Activated naive CD8-positive, alpha-beta T cell treated with anti-CD3 and anti-CD28 coated beads, Interleukin-2, amount 50 U/mL, for 24 hours (primary cell): Measurements from ENCODE around the gene CDC42EP1.

Source experiments
- ATAC-seq: fragments of 150-1000 bp; cut with Tn5 transposase; one replicate; pipeline ENCODE4 v1.10.0; 2021
- DNase-seq: peaks from one replicate; pipeline ENCODE4 v3.0.0; 2021
- H3K27ac Mint-ChIP-seq: one replicate; pipeline ENCODE4 v1.8.0; 2021; ENCODE audit warnings: mild to moderate bottlenecking, mixed read lengths
- H3K27me3 Mint-ChIP-seq: one replicate; pipeline ENCODE4 v1.8.0; 2021; ENCODE audit warnings: mixed read lengths
- H3K36me3 Mint-ChIP-seq: one replicate; pipeline ENCODE4 v1.8.0; 2021; ENCODE audit warnings: low read depth, mixed read lengths
- H3K4me1 Mint-ChIP-seq: one replicate; pipeline ENCODE4 v1.8.0; 2021; ENCODE audit warnings: mixed read lengths
- H3K4me3 Mint-ChIP-seq: one replicate; pipeline ENCODE4 v1.8.0; 2021; ENCODE audit warnings: mild to moderate bottlenecking, moderate library complexity, mixed read lengths
- H3K9me3 Mint-ChIP-seq: one replicate; pipeline ENCODE4 v1.8.0; 2021; ENCODE audit warnings: mixed read lengths

The CDC42EP1 gene, protein sequence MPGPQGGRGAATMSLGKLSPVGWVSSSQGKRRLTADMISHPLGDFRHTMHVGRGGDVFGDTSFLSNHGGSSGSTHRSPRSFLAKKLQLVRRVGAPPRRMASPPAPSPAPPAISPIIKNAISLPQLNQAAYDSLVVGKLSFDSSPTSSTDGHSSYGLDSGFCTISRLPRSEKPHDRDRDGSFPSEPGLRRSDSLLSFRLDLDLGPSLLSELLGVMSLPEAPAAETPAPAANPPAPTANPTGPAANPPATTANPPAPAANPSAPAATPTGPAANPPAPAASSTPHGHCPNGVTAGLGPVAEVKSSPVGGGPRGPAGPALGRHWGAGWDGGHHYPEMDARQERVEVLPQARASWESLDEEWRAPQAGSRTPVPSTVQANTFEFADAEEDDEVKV

DNA sequence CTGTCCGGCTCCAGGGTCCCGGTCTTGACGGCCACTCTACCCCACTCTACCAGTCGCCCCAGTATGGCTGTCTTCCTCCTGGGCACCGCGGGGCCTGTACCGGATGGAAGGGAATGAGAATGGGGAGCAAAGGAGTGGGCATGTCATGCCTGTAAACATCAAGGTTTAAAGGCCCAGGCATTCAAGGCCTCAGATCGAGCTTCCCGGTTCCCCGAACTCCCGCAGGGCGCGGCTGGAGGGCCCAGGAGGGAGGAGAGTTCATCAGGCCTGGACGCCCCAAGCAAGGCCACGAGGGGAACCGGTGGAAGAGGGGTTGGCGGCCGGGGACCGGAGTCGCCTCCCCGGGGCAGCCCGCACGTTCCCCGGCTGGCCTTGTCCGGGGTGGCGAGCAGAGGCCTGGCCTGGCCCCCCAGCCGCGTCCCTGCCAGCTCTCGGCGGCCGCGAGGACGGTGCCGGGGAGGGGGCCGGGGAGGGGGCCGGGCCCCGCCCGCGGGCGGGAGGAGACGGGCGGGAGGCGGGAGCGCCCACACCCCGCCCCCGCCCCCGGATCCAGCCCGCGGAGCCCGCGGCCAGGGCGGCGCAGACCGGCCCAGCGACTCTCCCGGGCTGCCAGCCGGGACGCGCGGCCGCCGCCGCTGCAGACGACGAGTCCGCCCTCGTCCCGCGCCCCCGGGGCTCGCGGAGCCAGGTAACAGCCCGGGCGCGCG, at the start of gene CDC42EP1:
Gene CDC42EP1 (plus strand): TSS at position 580 of the 707 bp plus-strand sequence. CDS start 5,870 bp downstream, outside the sequence.
- Mint-ChIP-seq H3K27me3 (peaks cover 66% of the 10 kb centered on the region), H3K4me1 (peaks cover 19% of the 10 kb centered on the region), H3K27ac (no peak within 1 kb of the TSS), H3K9me3 (no peaks in the 10 kb centered on the region), H3K4me3 (no peak within 1 kb of the TSS), H3K36me3 (no peaks in the 10 kb centered on the region)
- DNase-seq (no peak), ATAC-seq (no peak)

DNA sequence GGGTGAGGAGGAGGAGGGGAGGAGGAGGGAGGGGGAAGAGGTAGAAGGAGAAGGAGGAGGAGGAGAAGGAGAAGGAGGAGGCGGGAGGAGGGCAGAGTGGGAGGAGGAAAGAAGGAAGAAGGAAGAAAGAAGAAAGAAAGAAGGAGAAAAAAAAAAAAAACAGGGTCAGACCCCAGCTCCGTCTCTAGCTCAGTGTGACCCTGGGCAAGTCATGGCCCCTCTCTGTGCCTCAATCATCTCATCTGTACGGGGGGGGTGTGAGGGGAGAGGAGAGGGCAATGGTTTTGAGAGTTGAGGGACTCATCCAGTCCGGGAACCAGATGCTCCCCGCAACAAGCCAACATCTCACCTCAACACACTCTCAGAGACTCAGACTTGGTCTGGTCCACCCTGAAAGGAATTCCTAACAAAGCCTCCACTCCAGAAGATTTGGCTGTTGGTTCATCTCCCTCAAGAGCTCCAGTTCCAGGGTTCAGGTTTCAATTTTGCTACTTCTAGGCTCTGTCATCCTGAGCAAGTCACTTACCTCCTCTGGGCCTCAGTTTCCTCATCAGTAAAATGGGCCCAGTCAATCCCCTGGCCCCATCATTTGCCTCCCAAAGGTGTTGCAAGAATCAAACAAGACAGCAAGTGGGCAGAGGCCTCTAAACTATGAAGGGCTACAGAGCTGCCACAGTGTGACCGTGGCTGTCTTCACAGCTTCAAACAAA, 48.7 kb upstream of the CDC42EP1 start:
- no peaks in the 10 kb centered on the region for H3K4me1 Mint-ChIP-seq
- H3K27me3 Mint-ChIP-seq, result peaks cover 1% of the 10 kb centered on the region
- no peak overlapping the region for H3K27ac Mint-ChIP-seq
- ATAC-seq, result no peak
- no peaks in the 10 kb centered on the region for H3K36me3 Mint-ChIP-seq
- no peaks in the 10 kb centered on the region for H3K9me3 Mint-ChIP-seq
- no peak overlapping the region for H3K4me3 Mint-ChIP-seq
- no peak for DNase-seq

DNA sequence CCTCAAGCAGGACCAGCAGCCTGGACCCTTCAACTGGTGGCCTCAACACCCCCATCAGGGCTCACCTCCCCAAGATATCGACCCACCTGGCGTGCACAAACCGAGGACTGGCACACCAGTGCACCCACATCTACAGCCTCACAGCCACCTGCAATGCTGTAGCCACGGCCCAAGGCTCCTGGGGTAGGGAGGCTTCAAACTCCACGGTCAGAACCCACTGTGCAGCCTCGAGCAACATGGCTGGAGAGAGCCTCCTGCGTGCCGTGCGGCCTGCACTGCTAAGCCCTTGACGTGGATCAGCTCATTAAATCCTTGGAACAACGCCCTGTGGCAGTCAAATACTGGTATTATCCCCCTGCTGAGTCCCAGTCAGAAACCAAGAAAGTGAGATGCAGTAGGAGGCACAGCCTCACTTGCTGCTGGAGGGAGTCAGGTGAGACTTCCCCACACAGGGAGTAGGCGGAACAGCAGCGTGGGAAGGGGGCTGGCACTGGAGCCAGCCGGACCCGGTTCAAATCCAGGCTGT, 45.7 kb upstream of the CDC42EP1 start:
- no peak overlapping the region for H3K4me3 Mint-ChIP-seq
- H3K9me3 Mint-ChIP-seq, result no peaks in the 10 kb centered on the region
- H3K27ac Mint-ChIP-seq, result no peak overlapping the region
- DNase-seq, result no peak
- H3K36me3 Mint-ChIP-seq, result no peaks in the 10 kb centered on the region
- no peak for ATAC-seq
- H3K4me1 Mint-ChIP-seq, result peaks cover 3% of the 10 kb centered on the region
- peaks cover 8% of the 10 kb centered on the region for H3K27me3 Mint-ChIP-seq

DNA sequence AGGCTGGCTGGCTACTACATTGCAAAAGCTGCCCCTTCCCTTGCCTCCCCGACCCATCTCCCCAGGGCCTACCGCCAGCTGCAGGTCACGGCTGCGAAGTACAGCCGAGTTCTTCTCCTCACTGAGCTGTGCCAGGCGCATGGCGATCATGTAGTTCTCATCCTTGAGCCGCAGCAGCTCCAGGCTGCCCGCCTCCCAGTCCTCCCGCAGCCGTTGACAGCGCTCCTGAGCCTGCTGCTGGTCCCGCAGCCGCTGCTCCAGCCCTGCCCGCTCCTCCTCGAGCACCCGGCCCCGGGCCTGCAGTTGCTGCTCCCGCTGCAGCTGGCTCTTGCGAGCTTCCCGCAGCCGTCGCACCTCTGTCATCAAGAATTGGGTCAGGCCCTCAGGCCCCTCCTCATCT, 44.4 kb upstream of the CDC42EP1 start:
- Mint-ChIP-seq H3K36me3 (no peaks in the 10 kb centered on the region), H3K27me3 (peaks cover 18% of the 10 kb centered on the region), H3K9me3 (no peaks in the 10 kb centered on the region), H3K27ac (no peak overlapping the region), H3K4me1 (peaks cover 3% of the 10 kb centered on the region), H3K4me3 (no peak overlapping the region)
- ATAC-seq, result no peak
- DNase-seq, result no peak

DNA sequence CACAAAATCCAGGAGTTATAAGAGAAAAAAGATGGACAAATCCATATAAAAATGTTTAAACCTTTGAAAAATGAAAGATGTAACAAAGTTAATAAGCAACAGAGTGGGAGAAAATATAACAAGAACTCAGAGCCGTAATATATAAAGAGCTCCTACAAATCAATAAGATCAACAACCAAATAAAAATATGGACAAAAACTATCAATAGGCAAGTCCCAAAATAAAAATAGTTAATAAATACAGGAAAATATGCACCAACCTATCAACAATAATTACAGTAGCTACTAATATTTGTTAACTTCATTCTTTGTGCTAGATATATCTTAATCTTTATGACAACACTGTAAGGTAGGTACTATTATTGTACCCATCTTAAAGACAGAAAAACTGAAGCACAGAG, 43.8 kb upstream of the CDC42EP1 start:
- peaks cover 22% of the 10 kb centered on the region for H3K27me3 Mint-ChIP-seq
- H3K9me3 Mint-ChIP-seq, result no peaks in the 10 kb centered on the region
- no peak overlapping the region for H3K27ac Mint-ChIP-seq

DNA sequence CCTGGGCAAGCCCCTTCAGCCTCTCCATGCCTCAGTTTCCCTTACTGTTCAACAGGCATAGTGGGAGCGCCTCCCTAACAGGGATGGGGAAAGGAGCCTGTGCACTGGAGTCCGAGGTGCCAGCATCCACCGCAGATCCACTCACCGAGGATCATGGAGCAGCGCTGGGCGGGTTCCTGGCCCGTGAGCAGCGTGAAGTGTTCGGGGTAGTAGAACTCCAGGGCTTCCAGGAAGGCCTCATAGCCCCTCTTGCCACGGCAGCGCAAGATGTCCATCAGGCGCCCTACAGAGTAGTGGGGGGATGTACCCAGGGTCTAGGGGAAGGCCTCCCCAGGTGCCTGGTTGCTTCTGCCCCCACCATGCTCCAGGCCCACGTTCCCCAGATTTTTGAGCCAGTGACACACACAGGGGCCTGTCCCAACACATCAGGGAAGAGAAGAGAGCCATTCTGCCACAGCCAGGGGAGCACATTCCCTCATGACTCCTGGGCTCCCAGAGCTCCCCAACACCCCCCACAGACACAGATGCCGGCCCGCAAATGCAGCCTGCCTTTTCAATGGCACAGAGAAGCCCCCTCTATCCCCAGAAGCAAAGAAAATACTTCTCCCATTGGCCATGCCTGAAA, 42.3 kb upstream of the CDC42EP1 start:
- ATAC-seq (no peak), DNase-seq (no peak)
- Mint-ChIP-seq H3K4me1 (peaks cover 3% of the 10 kb centered on the region), H3K36me3 (no peaks in the 10 kb centered on the region), H3K9me3 (no peaks in the 10 kb centered on the region), H3K4me3 (peak overlapping the region; percentile 48), H3K27me3 (peaks cover 29% of the 10 kb centered on the region), H3K27ac (no peak overlapping the region)

More for the DNA sequence above, 43.8 kb upstream of the CDC42EP1 start:
- no peak for ATAC-seq
- no peaks in the 10 kb centered on the region for H3K36me3 Mint-ChIP-seq
- DNase-seq, result no peak
- peaks cover 3% of the 10 kb centered on the region for H3K4me1 Mint-ChIP-seq
- no peak overlapping the region for H3K4me3 Mint-ChIP-seq

DNA sequence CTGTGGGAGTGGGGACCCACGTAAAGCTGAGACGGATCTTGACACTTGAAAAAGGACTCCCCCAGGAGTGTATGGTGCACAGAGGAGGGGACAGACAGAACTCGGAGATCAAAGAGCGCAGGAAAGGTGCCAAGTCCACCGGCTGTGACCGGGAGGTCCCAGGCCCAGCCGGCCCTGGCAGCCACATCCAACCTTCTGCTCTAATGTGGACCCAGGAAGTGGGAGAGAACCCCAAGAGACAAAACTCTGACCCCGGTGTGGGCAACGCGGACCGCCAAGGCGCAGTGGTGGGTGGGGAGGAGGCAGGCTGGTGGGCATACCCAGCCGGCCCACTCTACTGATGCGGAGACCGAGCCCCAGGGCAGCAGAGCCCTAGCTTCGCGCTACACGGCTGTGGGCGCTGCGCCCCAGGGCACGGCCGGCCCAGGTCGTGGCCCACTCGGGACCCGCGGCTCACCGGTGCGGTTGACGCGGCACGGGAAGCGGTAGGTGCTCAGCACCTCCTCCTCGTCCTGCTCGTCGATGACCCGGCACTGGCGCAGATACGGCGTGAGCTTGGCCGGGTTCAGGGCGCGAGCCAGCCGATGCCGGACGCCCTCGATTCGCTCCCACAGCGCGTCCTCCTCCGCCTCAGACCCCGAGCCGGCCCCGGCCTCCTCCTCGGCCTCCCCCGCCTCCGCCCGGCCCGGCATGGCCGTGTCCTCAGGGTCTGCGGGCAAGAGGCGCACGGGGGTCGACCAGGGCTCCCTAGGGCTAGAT, 41.6 kb upstream of the CDC42EP1 start:
- H3K27ac Mint-ChIP-seq, result no peak overlapping the region
- ATAC-seq, result no peak
- peaks cover 31% of the 10 kb centered on the region for H3K27me3 Mint-ChIP-seq
- H3K9me3 Mint-ChIP-seq, result no peaks in the 10 kb centered on the region
- peaks cover 3% of the 10 kb centered on the region for H3K4me1 Mint-ChIP-seq
- H3K4me3 Mint-ChIP-seq, result peak overlapping the region; percentile 48
- DNase-seq, result no peak
- H3K36me3 Mint-ChIP-seq, result no peaks in the 10 kb centered on the region

DNA sequence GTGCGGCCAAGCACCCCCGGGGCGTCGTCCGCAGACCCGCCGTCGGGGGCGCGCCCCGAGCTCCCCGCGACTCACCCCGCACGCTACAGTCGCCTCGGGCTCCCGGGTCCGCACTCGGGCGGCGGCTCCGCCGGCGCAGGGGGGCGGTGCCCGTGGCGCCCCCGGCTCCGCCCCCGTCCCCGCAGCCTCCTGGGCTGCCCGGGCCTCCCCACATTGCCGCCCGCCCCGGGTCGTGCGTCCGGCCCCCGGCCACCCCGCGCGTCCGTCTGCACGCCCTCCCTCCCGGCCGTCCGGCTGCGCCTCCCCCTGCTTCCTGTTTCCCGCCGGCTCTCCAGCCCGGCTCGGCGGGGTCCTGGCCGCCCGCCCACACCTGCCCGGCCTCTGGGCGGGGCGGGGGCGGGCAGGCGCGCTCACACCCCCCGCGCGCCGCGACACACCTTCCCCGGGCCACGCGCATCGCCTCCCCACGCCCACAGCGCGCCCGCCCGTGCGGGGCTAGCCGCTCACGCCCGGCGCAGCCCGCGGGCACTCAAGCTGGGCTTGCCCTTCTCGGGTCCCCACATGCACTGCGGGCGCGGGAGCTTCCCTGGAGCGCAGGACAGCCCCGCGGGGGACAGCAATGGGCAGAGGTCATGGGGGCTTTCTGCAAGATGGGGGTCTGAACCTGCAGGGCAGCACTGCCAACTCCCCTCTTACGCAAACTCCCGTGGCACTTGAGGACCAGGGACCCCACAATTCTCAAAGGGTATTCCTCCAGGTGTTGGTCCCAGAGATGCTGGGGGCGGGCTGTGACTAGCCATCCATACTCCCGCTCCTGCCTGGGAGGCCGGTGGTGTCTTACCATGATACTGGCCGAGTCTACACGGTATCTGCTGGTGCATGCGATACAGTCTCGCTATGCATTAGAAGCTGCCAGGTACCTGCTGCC, 40.7 kb upstream of the CDC42EP1 start, which contains the start of gene CARD10:
Gene CARD10 (minus strand): TSS at position 148 of the 928 bp plus-strand sequence. CDS start 215 bp downstream, outside the sequence.
- Mint-ChIP-seq H3K36me3 (no peaks in the 10 kb centered on the region), H3K27ac (no peak within 1 kb of the TSS), H3K9me3 (no peaks in the 10 kb centered on the region), H3K4me3 (peak within 1 kb of the TSS; percentile 48), H3K4me1 (peaks cover 3% of the 10 kb centered on the region), H3K27me3 (peaks cover 34% of the 10 kb centered on the region)
- ATAC-seq (peak; percentile 35), DNase-seq (no peak)

DNA sequence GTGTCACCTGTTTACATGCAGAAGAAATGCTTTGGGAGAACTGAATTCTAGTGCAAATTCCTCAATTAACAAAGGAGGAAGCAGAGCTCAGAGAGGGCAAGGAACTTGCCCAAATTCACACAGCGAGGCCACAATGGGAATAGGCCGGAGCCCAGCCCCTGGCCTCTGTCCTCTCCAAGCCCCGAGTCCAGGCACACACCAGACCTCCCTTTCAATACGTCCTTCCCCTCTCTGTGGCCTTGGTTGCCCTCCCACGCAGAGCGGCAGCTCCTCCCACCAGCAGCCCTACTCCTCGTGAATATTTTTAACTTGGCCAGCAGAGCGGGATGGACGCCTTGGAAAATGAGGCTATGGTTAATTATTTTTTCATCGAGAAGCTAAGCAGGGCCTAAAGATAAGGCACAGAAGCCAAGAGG, 39.5 kb upstream of the CDC42EP1 start:
- no peaks in the 10 kb centered on the region for H3K36me3 Mint-ChIP-seq
- no peak overlapping the region for H3K27ac Mint-ChIP-seq
- peaks cover 7% of the 10 kb centered on the region for H3K4me1 Mint-ChIP-seq
- H3K9me3 Mint-ChIP-seq, result no peaks in the 10 kb centered on the region
- DNase-seq (no peak), ATAC-seq (no peak)
- peaks cover 34% of the 10 kb centered on the region for H3K27me3 Mint-ChIP-seq
- no peak overlapping the region for H3K4me3 Mint-ChIP-seq

DNA sequence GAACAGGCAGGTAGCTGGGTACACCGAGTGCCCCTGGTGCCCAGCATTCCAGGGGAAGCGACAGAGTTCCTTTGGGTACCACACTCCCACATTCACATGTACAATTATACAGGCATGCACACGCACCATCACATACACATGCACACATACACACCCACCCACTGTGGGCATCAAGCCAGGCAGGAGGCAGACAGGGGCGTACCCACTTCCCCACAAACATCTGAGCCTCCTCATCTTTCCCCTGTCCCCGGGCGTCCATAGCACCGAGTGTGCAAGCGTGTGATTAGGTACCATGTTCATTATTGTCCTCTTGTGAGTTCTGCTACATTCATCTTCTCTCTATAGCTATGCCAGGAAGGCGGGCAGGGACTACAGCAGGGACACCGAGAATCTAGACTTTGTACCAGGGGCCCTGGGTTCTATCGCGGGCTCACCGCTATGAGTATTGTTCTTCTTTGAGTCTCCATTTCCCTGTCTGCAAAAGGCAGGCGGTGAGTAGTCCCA, 39.0 kb upstream of the CDC42EP1 start:
- Mint-ChIP-seq H3K27ac (no peak overlapping the region), H3K4me3 (no peak overlapping the region), H3K36me3 (no peaks in the 10 kb centered on the region), H3K27me3 (peaks cover 34% of the 10 kb centered on the region), H3K4me1 (peaks cover 10% of the 10 kb centered on the region), H3K9me3 (no peaks in the 10 kb centered on the region)
- DNase-seq (no peak), ATAC-seq (no peak)

DNA sequence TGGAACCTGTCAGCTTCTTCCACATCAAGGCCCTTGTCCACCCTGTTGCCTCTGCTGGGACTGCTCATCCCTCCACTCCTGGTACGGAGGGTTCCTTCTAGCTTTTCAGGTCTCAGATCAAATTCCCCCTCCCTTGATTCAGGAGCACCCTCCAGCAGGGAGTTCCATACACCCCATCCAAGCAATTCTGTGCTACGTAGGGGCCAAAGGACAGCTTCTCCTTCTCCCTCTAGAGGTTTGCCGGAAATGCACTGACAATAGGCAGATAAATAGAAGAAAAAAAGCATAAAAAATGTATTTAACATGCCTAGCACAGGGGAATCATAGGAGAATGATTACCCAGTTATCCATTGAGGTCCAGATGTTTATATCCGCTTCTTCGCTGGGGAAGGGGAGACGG, 37.8 kb upstream of the CDC42EP1 start:
- no peak for DNase-seq
- H3K27me3 Mint-ChIP-seq, result peaks cover 34% of the 10 kb centered on the region

DNA sequence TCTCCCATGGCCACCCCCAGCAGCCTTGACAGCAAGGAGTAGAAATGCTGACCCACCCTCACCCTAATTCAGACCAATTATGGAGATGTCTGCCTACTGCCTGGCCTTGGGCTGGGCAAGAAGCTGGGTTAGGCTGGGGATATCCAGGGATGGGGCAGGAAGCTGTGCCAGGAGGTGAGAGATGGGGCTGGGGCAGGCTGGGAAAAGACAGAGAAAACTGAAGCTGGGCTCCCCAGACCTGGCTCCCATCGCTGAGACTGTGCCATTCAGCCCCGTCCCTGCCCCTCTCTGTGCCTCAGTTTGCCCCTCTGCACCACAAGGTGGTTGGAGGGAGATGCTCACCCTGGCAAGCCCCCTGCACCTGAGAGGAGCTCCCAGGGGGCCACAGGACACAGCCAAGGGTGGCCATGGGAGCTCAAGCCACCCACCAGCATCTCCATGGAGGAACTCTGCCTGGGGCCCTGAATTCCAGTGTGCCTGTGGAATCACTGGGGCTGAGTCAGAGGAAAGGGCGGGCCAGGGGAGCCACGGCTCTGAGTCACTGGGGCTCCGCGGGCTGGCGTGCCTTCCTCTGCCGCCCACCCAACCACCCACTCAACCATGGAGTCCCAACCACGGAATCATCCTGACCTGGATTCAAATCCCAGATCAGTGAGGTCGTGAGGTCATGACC, 35.1 kb upstream of the CDC42EP1 start:
- peak; percentile 24 for DNase-seq
- H3K4me1 Mint-ChIP-seq, result peaks cover 13% of the 10 kb centered on the region
- peak; percentile 25 for ATAC-seq
- no peaks in the 10 kb centered on the region for H3K9me3 Mint-ChIP-seq
- H3K36me3 Mint-ChIP-seq, result no peaks in the 10 kb centered on the region
- peaks cover 23% of the 10 kb centered on the region for H3K27me3 Mint-ChIP-seq
- no peak overlapping the region for H3K4me3 Mint-ChIP-seq
- H3K27ac Mint-ChIP-seq, result no peak overlapping the region

More for the DNA sequence above, 37.8 kb upstream of the CDC42EP1 start:
- no peak for ATAC-seq
- Mint-ChIP-seq H3K9me3 (no peaks in the 10 kb centered on the region), H3K27ac (no peak overlapping the region), H3K36me3 (no peaks in the 10 kb centered on the region), H3K4me3 (no peak overlapping the region), H3K4me1 (peaks cover 10% of the 10 kb centered on the region)
